Measurements from ENCODE around the gene SGF29. TPM values are rescaled to one million over a fixed set of nuclear protein-coding genes. Genes with fewer than 3 reads are reported as not detected.

Gene SGF29
- total and polyA plus RNA-seq, 9 of the 15 experiments (the other 6 are each of a cell fraction or from before 2014, with no cell fraction given): 2.6 to 36.1 (median 21.2) TPM

GRCh38 chr16:28549301-28549899 lies 4.3 kb upstream of the SGF29 start:
- DNase-seq (ENCODE audit: extremely low read depth in 1 of 4, low spot score in 3 of 4): peak in 1 of 4 experiments; percentile 45
- no peak overlapping the region for H3K9ac ChIP-seq (ENCODE audit: insufficient read depth in 1 of 2, low read depth in 2 of 2, low read length in 2 of 2)
- TF ChIP-seq SP2 (IDR thresholded peaks at IDR 0.05; ENCODE audit: extremely low read depth, low read depth, low read length, poor library complexity, severe bottlenecking): no peak
- TF ChIP-seq ZFPM2 (CRISPR knock-in tag; IDR thresholded peaks at IDR 0.05): no peak
- no peak for TF ChIP-seq CXXC5 (CRISPR knock-in tag; IDR thresholded peaks at IDR 0.05)
- TF ChIP-seq RBM34 (IDR thresholded peaks at IDR 0.05; ENCODE audit: borderline replicate concordance, insufficient read depth, low read length): no peak
- no peak for TF ChIP-seq YBX1 (IDR thresholded peaks at IDR 0.05)
- no peak for TF ChIP-seq HCFC1 (IDR thresholded peaks at IDR 0.05; ENCODE audit: low read depth, low read length)
- TF ChIP-seq REST (IDR thresholded peaks at IDR 0.05; ENCODE audit: borderline replicate concordance): peak; percentile 81; the same call in 1 of the 2 replicates
- TF ChIP-seq REST (CRISPR knock-in tag; IDR thresholded peaks at IDR 0.05; ENCODE audit: low read depth): no peak
- no peak for TF ChIP-seq ETS2 (tag; IDR thresholded peaks at IDR 0.05; ENCODE audit: borderline replicate concordance, poor library complexity, severe bottlenecking)
- TF ChIP-seq CTCF (IDR thresholded peaks at IDR 0.05 in 2 of 3, conservative IDR thresholded peaks at IDR 0.05 in 1 of 3; ENCODE audit: insufficient read depth in 2 of 3, low read depth in 1 of 3, low read length in 3 of 3): peak; percentile 58 to 89 (median 64)
- TF ChIP-seq SREBF1 (IDR thresholded peaks at IDR 0.05; ENCODE audit: borderline replicate concordance, low read depth, low read length): no peak
- no peak for TF ChIP-seq ZNF41 (CRISPR knock-in tag; conservative IDR thresholded peaks at IDR 0.05)

More at GRCh38 chr16:28549301-28549899, 4.3 kb upstream of the SGF29 start:
- Histone ChIP-seq H3K4me1 (replicated peaks in 1 of 2; ENCODE audit: control insufficient read depth in 2 of 2, insufficient read depth in 2 of 2, low read length in 2 of 2) (peaks cover under 1 to 3% of the 10 kb centered on the region in 2 experiments; a peak in 3 of 5 replicates), H3K36me3 (ENCODE audit: control insufficient read depth, insufficient read depth, low read length) (no peaks in the 10 kb centered on the region), H3K79me2 (ENCODE audit: control insufficient read depth, insufficient read depth, low read length) (peaks cover 3% of the 10 kb centered on the region; the same call in 2 of the 3 replicates), H3K27ac (ENCODE audit: extremely low read depth, low read depth, low read length) (no peak overlapping the region), H3K4me2 (ENCODE audit: insufficient read depth, low read length) (no peak overlapping the region), H4K20me1 (replicated peaks; ENCODE audit: control insufficient read depth, insufficient read depth, low read length) (no peaks in the 10 kb centered on the region), H3K4me3 (no peak overlapping the region), H3K27me3 (ENCODE audit: control insufficient read depth in 2 of 2, insufficient read depth in 2 of 2, low read length in 2 of 2) (peaks cover 0 to 17% of the 10 kb centered on the region in 2 experiments; a peak in 3 of 5 replicates), H3K9me3 (replicated peaks; ENCODE audit: control insufficient read depth, insufficient read depth, low read depth, low read length) (no peaks in the 10 kb centered on the region), H3K9me1 (ENCODE audit: control insufficient read depth, insufficient read depth, low read length) (no peaks in the 10 kb centered on the region), H2AFZ (ENCODE audit: low read depth, low read length) (no peak overlapping the region)
- no peak for ATAC-seq
- intact Hi-C loops (cut with micrococcal nuclease): no loop called here
- in situ Hi-C loops (cut with MboI): loop anchor here (25.0 kb wide), 2 partner anchors 163 to 938 kb away; partner anchors contain the start of gene EIF3C
- ChIA-PET CTCF (ENCODE audit: low intra/inter-chr PET ratio) (interaction anchor here (0.9 to 2.2 kb wide), 3 partner anchors 226 to 232 kb away, joined by 4 to 13 read pairs (median 6); no protein-coding TSS in a partner anchor), POLR2A (no interaction called here)
- FAIRE-seq: peak; percentile 74
- BruUV-seq (replicated peaks): no TSS peak
- WGBS (ENCODE audit: insufficient coverage, low coverage, missing lambda C conversion rate): 18% methylated on average over 11 of the region's 11 CpGs
